A549 (cell line): ENCODE data around the gene ILK. TPM values are rescaled to one million over a fixed set of nuclear protein-coding genes. Genes with fewer than 3 reads are reported as not detected.

Experiments
- ATAC-seq, 2 experiments: fragments of 200-7000 bp in 1 of 2; fragments of >200 bp in 1 of 2; cut with Nextera tagmentation in 1 of 2; cut with Tn5 transposase in 1 of 2; 3 replicates each; pipeline versions ENCODE4 v1.8.0 to v1.9.1; 2018 to 2020; ENCODE audit warnings: mild to moderate bottlenecking in 1 of 2, moderate library complexity in 1 of 2
- CTCF ChIA-PET: fragments of 300-600 bp; sonication (Branson Sonifier 250); formaldehyde crosslinking; extraction: SDS; loops from one replicate; lab custom pipeline; 2021; ENCODE audit warnings: antibody characterized with exemption, inconsistent platforms; lab: Yijun Ruan, JAX
- POLR2A ChIA-PET: fragments of 350-600 bp; formaldehyde crosslinking; extraction: SDS; loops from one replicate; lab custom pipeline; 2021; ENCODE audit warnings: antibody characterized with exemption, inconsistent platforms; lab: Yijun Ruan, JAX
- DNase-seq, 2 experiments: peaks; one replicate each; pipeline versions ENCODE4 v3.0.0 to v3.0.0-alpha.2; 2011 to 2016; ENCODE audit warnings: low read depth in 1 of 2, low spot score in 1 of 2
- FAIRE-seq: peaks from 2 replicates; lab custom pipeline; 2011; peaks lifted over from hg19 to GRCh38; lab: Jason Lieb, UNC
- H3K27ac ChIP-seq, 2 experiments: fragments of >200 bp; sonication (Bioruptor Twin); formaldehyde crosslinking; 3 replicates each; pipeline ENCODE4 v1.5.1; 2016 to 2017
- H3K4me1 ChIP-seq: fragments of >200 bp; sonication (Bioruptor Twin); formaldehyde crosslinking; 3 replicates; pipeline ENCODE4 v1.6.1; 2016
- H3K4me2 ChIP-seq: fragments of >200 bp; sonication (Bioruptor Twin); formaldehyde crosslinking; 3 replicates; pipeline ENCODE4 v1.6.1; 2016
- H3K4me3 ChIP-seq: fragments of >200 bp; sonication (Bioruptor Twin); formaldehyde crosslinking; 3 replicates; pipeline ENCODE4 v1.5.1; 2016
- H3K9me3 ChIP-seq: fragments of >200 bp; sonication (Bioruptor Twin); formaldehyde crosslinking; 3 replicates; pipeline ENCODE4 v1.6.1; 2016
- ATOH8 ChIP-seq: fragments of 250-450 bp; sonication (Bioruptor Pico); IDR thresholded peaks from 2 replicates; pipeline ENCODE4 v1.5.0; 2020; ENCODE audit warnings: low read depth, mild to moderate bottlenecking, moderate library complexity
- BCL3 ChIP-seq: fragments of >200 bp; sonication (Bioruptor Twin); formaldehyde crosslinking; IDR thresholded peaks from 3 replicates; pipeline ENCODE4 v1.6.1; 2016
- CHD2 ChIP-seq: fragments of 150-350 bp; IDR thresholded peaks from 2 replicates; pipeline ENCODE4 v1.6.1; 2014; ENCODE audit warnings: low read length; ENCODE audit not compliant: partially characterized antibody
- ELK1 ChIP-seq: fragments of 150-350 bp; IDR thresholded peaks from 2 replicates; pipeline ENCODE4 v1.6.1; 2014; ENCODE audit warnings: low read depth, mild to moderate bottlenecking, low read length
- ESRRA ChIP-seq: fragments of 150-350 bp; IDR thresholded peaks from 2 replicates; pipeline ENCODE4 v1.6.1; 2014; ENCODE audit warnings: mild to moderate bottlenecking, low read length, borderline replicate concordance
- FOXS1 ChIP-seq: fragments of 250-450 bp; sonication (Bioruptor Pico); IDR thresholded peaks from 2 replicates; pipeline ENCODE4 v1.5.0; 2020; ENCODE audit warnings: mild to moderate bottlenecking, moderate library complexity
- GATA3 ChIP-seq: IDR thresholded peaks from 2 replicates; pipeline ENCODE4 v1.6.1; 2012; ENCODE audit warnings: borderline replicate concordance
- HDAC2 ChIP-seq: fragments of 200-600 bp; sonication (generic); IDR thresholded peaks from 2 replicates; pipeline ENCODE4 v1.6.1; 2016
- HOXB13 ChIP-seq: fragments of 250-450 bp; sonication (Bioruptor Pico); IDR thresholded peaks from 2 replicates; pipeline ENCODE4 v1.5.0; 2020; ENCODE audit warnings: low read depth, mild to moderate bottlenecking, moderate library complexity
- JUN ChIP-seq, 2 experiments: fragments of >200 bp; sonication (Bioruptor Twin); formaldehyde crosslinking; IDR thresholded peaks; 2 replicates in 1 of 2; 3 replicates in 1 of 2; pipeline ENCODE4 v1.6.1; 2016 to 2017
- KDM1A ChIP-seq: fragments of 200-600 bp; sonication (generic); IDR thresholded peaks from 2 replicates; pipeline ENCODE4 v1.6.1; 2016; ENCODE audit warnings: low read depth, mild to moderate bottlenecking
- MAX ChIP-seq: IDR thresholded peaks from 2 replicates; pipeline ENCODE4 v1.6.1; 2012
- NFE2L2 ChIP-seq: fragments of 150-350 bp; conservative IDR thresholded peaks from 2 replicates; pipeline ENCODE4 v1.6.1; 2014; ENCODE audit warnings: low read length
- NPAS2 ChIP-seq: fragments of 250-450 bp; sonication (Bioruptor Pico); IDR thresholded peaks from 2 replicates; pipeline ENCODE4 v1.8.0; 2022; ENCODE audit warnings: mild to moderate bottlenecking, moderate library complexity, borderline replicate concordance
- PHF8 ChIP-seq: fragments of 200-600 bp; sonication (generic); IDR thresholded peaks from 2 replicates; pipeline ENCODE4 v1.6.1; 2016; ENCODE audit warnings: low read depth, mild to moderate bottlenecking, antibody characterized with exemption, moderate library complexity, borderline replicate concordance
- RAD21 ChIP-seq, 2 experiments: fragments of >200 bp in 1 of 2; sonication (Bioruptor Twin) in 1 of 2; formaldehyde crosslinking in 1 of 2; IDR thresholded peaks in 1 of 2; conservative IDR thresholded peaks in 1 of 2; 2 replicates in 1 of 2; 3 replicates in 1 of 2; pipeline ENCODE4 v1.6.1; 2012 to 2018; ENCODE audit warnings: inconsistent platforms in 1 of 2
- SREBF2 ChIP-seq: fragments of 450-650 bp; IDR thresholded peaks from 2 replicates; pipeline ENCODE4 v1.6.1; 2014; ENCODE audit warnings: mild to moderate bottlenecking, moderate library complexity
- USF2 ChIP-seq: fragments of 450-650 bp; IDR thresholded peaks from 2 replicates; pipeline ENCODE4 v1.6.1; 2014; ENCODE audit warnings: antibody characterized with exemption
- WGBS: methylation state at CpG from one replicate; pipeline ENCODE4 v1.1.6; 2017; ENCODE audit errors: missing lambda C conversion rate; 5-methylcytosine and 5-hydroxymethylcytosine counted together
- polyA plus RNA-seq, 4 experiments: library from polyadenylated mRNA; depleted of rRNA in 3 of 4; stranded (reverse); fragments of >200 nt; fragmentation: RNase III in 1 of 4; extraction: RNeasy Plus Mini Kit Qiagen cat#74134 plus additional on column Dnase treatment in 1 of 4; gene quantifications; 2 replicates in 3 of 4; 3 replicates in 1 of 4; pipeline ENCODE4 v1.2.3, GENCODE V29; 2011 to 2017
- TF ChIP-seq, protein P1 (sequence below): fragments of >200 bp; sonication (Bioruptor Twin); formaldehyde crosslinking; IDR thresholded peaks from 3 replicates; pipeline ENCODE4 v1.5.1; 2016

ILK gene
- polyA plus RNA-seq, 2 of the 4 experiments (the other 2 are of a cell fraction): 108 to 109 TPM

DNA sequence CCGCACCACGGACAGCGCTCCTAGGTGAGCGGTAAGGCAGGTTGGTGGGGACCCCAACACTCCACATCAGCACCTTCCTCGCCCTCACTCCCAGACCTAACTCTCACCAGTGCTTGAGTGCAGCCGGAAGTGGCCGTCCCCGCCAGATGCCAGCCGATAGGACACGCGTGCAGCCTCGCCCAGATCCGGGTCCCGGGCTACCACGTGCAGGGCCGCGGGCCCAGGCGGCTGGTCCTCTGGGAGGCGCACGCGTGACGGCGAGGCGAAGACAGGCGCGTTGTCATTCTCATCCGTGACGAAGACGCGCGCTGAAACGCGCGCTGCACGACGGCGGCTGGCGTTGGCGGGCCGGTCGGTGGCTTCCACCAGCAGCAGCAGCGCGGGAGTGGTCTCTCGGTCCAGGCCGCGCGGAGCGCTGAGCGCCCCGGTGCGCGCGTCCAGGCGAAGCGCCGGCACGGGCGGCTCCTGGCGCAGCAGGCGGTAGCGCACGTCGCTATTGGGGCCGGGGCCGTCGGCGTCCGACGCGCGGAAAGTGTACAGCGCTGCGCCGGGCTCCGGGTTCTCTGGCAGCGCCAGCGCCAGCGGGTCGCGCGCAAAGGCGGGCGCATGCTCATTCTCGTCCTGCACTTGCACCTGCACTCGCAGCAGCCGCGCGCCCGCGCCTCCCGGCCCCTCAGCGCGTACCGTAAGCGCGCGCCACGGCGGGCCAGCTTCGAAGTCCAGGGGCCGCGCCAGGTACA lies 26.5 kb downstream of the ILK start:
- 74% methylated on average over 94 of the region's 102 CpGs for WGBS
- H3K9me3 ChIP-seq: no peaks in the 10 kb centered on the region
- FAIRE-seq: no peak
- no peaks in the 10 kb centered on the region for H3K4me1 ChIP-seq
- no peak overlapping the region for H3K27ac ChIP-seq
- TF ChIP-seq ESRRA: no peak
- TF ChIP-seq USF2: no peak
- TF ChIP-seq MAX: peak; percentile 19; the same call in 1 of the 2 replicates
- no peak for TF ChIP-seq RAD21 (conservative IDR thresholded peaks at IDR 0.05 in 1 of 2, IDR thresholded peaks at IDR 0.05 in 1 of 2)
- TF ChIP-seq, protein P1, sequence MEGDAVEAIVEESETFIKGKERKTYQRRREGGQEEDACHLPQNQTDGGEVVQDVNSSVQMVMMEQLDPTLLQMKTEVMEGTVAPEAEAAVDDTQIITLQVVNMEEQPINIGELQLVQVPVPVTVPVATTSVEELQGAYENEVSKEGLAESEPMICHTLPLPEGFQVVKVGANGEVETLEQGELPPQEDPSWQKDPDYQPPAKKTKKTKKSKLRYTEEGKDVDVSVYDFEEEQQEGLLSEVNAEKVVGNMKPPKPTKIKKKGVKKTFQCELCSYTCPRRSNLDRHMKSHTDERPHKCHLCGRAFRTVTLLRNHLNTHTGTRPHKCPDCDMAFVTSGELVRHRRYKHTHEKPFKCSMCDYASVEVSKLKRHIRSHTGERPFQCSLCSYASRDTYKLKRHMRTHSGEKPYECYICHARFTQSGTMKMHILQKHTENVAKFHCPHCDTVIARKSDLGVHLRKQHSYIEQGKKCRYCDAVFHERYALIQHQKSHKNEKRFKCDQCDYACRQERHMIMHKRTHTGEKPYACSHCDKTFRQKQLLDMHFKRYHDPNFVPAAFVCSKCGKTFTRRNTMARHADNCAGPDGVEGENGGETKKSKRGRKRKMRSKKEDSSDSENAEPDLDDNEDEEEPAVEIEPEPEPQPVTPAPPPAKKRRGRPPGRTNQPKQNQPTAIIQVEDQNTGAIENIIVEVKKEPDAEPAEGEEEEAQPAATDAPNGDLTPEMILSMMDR: no peak
- TF ChIP-seq BCL3: no peak
- peak overlapping the region; percentile 50 for H3K4me2 ChIP-seq
- peak overlapping the region; percentile 28; the same call in 1 of the 3 replicates for H3K4me3 ChIP-seq
- DNase-seq: no peak
- ChIA-PET POLR2A (no interaction called here), CTCF (interaction anchor here (1.2 kb wide), 1 partner anchor 10 kb away, joined by 3 read pairs; the partner anchor contains the start of gene TPP1)
- ATAC-seq: peak in 1 of 2 experiments; percentile 8; a peak in 1 of 6 replicates

DNA sequence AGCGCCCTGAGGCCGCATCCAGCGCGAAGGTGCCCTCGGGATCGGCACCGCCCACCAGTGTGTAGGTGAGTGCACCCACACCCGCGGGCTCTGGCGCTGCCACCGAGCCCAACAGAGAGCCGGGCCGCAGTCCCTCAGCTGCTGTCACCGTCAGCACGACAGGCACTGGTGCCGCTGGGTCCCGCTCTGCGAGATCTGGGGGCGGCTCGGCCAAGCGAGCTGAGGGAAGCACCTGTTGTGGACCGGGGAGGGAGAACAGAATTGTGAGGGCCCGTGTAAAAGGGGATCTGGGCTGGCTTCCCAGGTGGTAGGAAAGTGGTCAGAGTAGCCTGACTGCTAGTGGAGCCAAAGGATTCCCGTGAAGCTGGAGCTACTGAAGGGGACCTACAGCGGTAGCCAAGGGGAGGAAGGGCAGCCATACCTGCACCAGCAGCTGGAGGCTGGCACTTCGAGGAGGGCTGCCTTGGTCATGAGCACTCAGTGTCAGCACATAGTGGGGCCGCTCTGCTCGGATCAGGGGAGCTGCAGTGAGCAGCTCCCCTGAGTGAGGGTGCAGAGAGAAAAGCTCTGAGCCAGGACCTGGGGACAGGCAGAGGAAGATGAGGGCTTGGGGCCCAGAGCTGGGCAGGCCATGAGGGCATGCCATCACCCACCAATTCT lies 27.2 kb downstream of the ILK start:
- no peak for DNase-seq
- CTCF ChIA-PET: interaction anchor here (0.5 to 1.4 kb wide), 5 partner anchors 9 to 179 kb away, joined by 3 to 4 read pairs (median 3); no protein-coding TSS in a partner anchor
- Histone ChIP-seq H3K27ac (no peak overlapping the region), H3K4me1 (peaks cover 5% of the 10 kb centered on the region; the same call in 1 of the 3 replicates), H3K4me2 (peak overlapping the region; percentile 50; the same call in 2 of the 3 replicates), H3K9me3 (no peaks in the 10 kb centered on the region), H3K4me3 (peak overlapping the region; percentile 28; the same call in 1 of the 3 replicates)
- WGBS: 70% methylated on average over 25 of the region's 28 CpGs
- TF ChIP-seq, protein P1: no peak
- TF ChIP-seq NPAS2 (no peak), HDAC2 (no peak), ATOH8 (CRISPR knock-in tag) (no peak), JUN (IDR thresholded peaks at IDR 0.05) (no peak), CHD2 (no peak), ELK1 (no peak), NFE2L2 (no peak), PHF8 (no peak), FOXS1 (CRISPR knock-in tag) (no peak), HOXB13 (CRISPR knock-in tag) (no peak), GATA3 (no peak), SREBF2 (no peak), KDM1A (no peak)
- no peak for FAIRE-seq
- POLR2A ChIA-PET: no interaction called here
- ATAC-seq: no peak
